BE2C (cell line): ENCODE results near the gene AKAP5.

ENCODE experiments used
- DNase-seq: peaks from one replicate; pipeline ENCODE4 v3.0.0-alpha.2; 2020
- H3K27me3 ChIP-seq: fragments of 250-450 bp; sonication (Bioruptor Pico); 2 replicates; pipeline ENCODE4 v1.5.1; 2020; ENCODE audit warnings: mild to moderate bottlenecking
- H3K36me3 ChIP-seq: fragments of 250-450 bp; sonication (Bioruptor Pico); 2 replicates; pipeline ENCODE4 v1.5.1; 2020; ENCODE audit warnings: mild to moderate bottlenecking
- H3K4me1 ChIP-seq: fragments of 250-450 bp; sonication (Bioruptor Pico); 2 replicates; pipeline ENCODE4 v1.5.1; 2020
- H3K4me3 ChIP-seq: 2 replicates; pipeline ENCODE4 v1.5.1; 2011; ENCODE audit warnings: low read depth, low read length
- H3K9me3 ChIP-seq: fragments of 250-450 bp; sonication (Bioruptor Pico); 2 replicates; pipeline ENCODE4 v1.5.1; 2020
- CTCF ChIP-seq: IDR thresholded peaks from 2 replicates; pipeline ENCODE4 v1.5.1; 2012; ENCODE audit warnings: mild to moderate bottlenecking, low read depth, low read length

AKAP5 gene

GRCh38 chr14:64502456-64502855, 37.2 kb downstream of the AKAP5 start:
- no peak for DNase-seq
- Histone ChIP-seq H3K27me3 (no peaks in the 10 kb centered on the region), H3K4me3 (peak overlapping the region; percentile 90), H3K4me1 (peaks cover 7% of the 10 kb centered on the region; the same call in 1 of the 2 replicates), H3K36me3 (peaks cover 6% of the 10 kb centered on the region), H3K9me3 (no peaks in the 10 kb centered on the region)
- no peak for TF ChIP-seq CTCF

- H3K9me3 ChIP-seq: no peaks in the 10 kb centered on the region
- peaks cover 9% of the 10 kb centered on the region; the same call in 1 of the 2 replicates for H3K4me1 ChIP-seq
- no peaks in the 10 kb centered on the region for H3K27me3 ChIP-seq
- peak overlapping the region; percentile 90 for H3K4me3 ChIP-seq
- H3K36me3 ChIP-seq: peaks cover 6% of the 10 kb centered on the region
- no peak for DNase-seq
- no peak for TF ChIP-seq CTCF
Observed at GRCh38 chr14:64502887-64503433, 37.7 kb downstream of the AKAP5 start.

GRCh38 chr14:64503434-64504309, 38.4 kb downstream of the AKAP5 start, which contains the start of gene ZBTB25:
ZBTB25 (minus strand) TSS chr14:64503838; CDS start chr14:64490533, 13,305 bp downstream.
- no peak for TF ChIP-seq CTCF

GRCh38 chr14:64504310-64504896, 39.1 kb downstream of the AKAP5 start, which contains the start of gene ZBTB1:
ZBTB1 (plus strand) TSS chr14:64504770; CDS start chr14:64521505, 16,735 bp downstream.
- H3K4me3 ChIP-seq: peak within 1 kb of the TSS; percentile 90
- H3K36me3 ChIP-seq: no peaks in the 10 kb centered on the region
- peaks cover 11% of the 10 kb centered on the region; the same call in 1 of the 2 replicates for H3K4me1 ChIP-seq
- H3K9me3 ChIP-seq: no peaks in the 10 kb centered on the region
- peak; percentile 93 for DNase-seq
- TF ChIP-seq CTCF: no peak
- H3K27me3 ChIP-seq: no peaks in the 10 kb centered on the region

More at GRCh38 chr14:64503434-64504309, 38.4 kb downstream of the AKAP5 start, which contains the start of gene ZBTB25:
- DNase-seq: peak; percentile 97
- no peaks in the 10 kb centered on the region for H3K9me3 ChIP-seq
- H3K4me3 ChIP-seq: peak within 1 kb of the TSS; percentile 90
- peaks cover 11% of the 10 kb centered on the region; the same call in 1 of the 2 replicates for H3K4me1 ChIP-seq
- H3K36me3 ChIP-seq: peaks cover 5% of the 10 kb centered on the region
- H3K27me3 ChIP-seq: no peaks in the 10 kb centered on the region

- no peaks in the 10 kb centered on the region for H3K9me3 ChIP-seq
- H3K4me3 ChIP-seq: peak overlapping the region; percentile 90
- H3K27me3 ChIP-seq: no peaks in the 10 kb centered on the region
- peak; percentile 89 for DNase-seq
- H3K4me1 ChIP-seq: peaks cover 10% of the 10 kb centered on the region; the same call in 1 of the 2 replicates
- no peak for TF ChIP-seq CTCF
- no peaks in the 10 kb centered on the region for H3K36me3 ChIP-seq
Observed at GRCh38 chr14:64504897-64505794, 39.8 kb downstream of the AKAP5 start.
